GM21737 (cell line): Measurements from ENCODE around the gene MAD1L1.
"Not testable (repeated sequence)": the region's sequence is repeated elsewhere in the genome, so short reads cannot be mapped to it uniquely, and the experiment has no call there.

Source experiments
- ATAC-seq: cut with Tn5 transposase; IDR thresholded peaks from one replicate; pipeline ENCODE4 v1.9.1; 2021; ENCODE audit warnings: mild to moderate bottlenecking, moderate library complexity; ENCODE audit not compliant: unreplicated experiment

Gene MAD1L1

DNA sequence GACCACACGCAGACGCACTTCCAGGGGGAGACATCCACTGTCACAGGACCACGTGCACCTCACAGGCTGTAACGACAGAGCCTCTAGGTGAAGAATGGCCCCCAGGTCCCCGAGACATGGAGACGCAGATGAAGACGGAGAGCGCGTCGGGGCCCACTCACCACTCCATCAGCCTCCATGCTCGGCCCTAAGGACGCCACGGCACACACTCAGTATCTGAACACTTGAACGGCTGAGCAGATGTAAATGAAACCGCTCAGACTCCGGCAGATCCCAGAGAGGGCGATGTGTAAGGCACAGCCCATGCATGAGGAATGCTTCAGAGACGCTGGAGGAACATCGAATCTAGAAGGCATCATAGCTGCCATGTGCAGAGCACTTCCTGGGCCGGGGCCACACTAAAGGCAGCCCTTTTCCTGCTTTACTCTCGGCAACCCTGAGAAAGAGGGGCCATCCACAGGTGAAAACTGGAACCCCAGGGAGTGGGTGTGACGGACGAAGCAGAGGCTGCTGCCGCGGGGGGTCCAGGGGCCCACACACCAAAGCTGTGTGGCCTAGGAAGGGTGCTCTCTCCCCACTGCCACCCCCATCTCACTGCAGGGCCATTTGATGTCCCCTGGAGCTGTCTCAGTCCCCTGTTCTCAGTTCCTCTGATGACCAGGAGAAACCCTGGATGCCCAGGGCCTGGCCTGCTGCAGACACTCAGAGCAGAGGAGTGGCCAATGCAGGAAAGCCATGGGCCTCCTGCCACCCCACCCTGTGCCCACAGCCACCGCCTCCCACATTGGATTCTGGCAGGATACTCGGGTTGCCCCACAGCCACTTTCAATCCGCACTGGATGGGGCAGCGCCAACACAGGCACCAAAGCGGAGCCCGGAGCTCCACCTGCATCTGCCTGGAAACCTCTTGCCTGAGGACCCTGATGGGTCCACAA is 253.8 kb downstream of the MAD1L1 start:
- no peak for ATAC-seq

DNA sequence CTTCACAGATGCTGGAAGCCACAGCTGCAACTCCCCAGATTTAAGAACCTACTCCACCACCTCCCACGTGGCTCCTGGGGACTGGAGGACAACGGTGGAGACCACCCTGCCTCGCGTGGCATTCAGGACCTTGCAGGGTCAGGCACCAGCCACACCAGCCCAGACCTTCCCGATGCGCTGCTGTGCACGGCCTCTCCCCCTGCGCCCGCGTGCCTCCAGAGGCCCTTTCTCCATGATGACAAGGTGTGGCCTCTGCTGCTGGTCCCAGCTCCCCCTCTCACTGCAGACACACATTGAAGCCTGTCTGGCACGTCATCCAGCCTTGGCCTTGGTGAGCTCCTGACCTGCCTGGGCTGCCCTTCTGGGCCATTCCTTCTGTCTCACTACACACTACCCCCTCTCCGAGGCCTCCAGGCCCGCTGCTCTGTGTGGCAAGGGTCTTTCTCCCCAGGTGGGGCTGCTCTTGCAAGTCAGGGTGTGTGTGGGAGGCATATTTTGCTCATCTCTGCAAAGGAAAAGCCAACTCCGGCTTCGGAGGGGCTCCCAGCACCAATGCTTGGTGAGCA is 254.8 kb downstream of the MAD1L1 start:
- ATAC-seq, result no peak

DNA sequence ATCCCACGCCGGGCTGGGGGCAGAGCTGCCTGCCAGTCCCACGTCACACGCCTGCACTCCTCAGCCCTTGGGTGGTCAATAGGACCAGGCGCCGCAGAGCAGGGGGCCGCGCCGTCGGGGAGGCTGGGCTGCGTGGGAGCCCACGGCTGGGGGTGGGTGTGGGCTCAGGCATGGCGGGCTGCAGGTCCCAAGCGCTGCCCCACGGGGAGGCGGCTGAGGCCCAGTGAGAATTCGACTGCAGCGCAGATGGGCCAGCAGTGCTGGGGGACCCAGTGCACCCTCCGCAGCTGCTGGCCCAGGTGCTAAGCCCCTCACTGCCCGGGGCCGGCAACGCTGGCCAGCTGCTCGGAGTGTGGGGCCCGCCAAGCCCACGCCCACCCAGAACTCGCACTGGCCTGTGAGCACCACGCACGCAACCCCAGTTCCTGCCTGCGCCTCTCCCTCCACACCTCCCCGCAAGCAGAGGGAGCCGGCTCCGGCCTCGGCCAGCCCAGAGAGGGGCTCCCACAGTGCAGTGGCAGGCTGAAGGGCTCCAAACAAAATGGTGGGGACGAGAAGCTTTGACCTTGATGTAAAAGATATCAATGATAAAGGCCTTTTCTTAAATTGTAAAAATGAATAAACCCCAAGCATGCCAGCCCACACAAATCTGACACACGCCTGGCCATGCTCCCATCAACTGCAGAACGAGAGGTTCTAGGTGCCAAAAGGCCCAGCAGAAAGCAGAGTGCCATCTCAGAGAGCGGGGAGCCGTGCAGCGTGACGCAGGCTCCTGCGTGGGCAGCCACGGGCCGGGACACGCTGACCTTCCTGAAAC is 255.5 kb downstream of the MAD1L1 start:
- ATAC-seq, result no peak

DNA sequence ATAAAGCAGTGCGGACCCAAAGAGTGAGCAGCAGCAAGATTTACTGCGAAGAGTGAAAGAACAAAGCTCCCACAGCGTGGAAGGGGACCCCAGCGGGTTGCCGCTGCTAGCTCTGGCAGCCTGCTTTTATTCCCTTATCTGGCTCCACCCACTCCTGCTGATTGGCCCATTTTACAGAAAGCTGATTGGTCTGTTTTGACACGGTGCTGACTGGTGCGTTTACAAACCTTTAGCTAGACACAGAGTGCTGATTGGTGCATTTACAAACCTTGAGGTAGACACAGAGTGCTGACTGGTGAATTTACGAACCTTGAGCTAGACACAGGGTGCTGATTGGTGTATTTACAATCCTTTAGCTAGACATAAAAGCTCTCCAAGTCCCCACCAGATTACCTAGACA is 256.2 kb downstream of the MAD1L1 start:
- not testable (repeated sequence) for ATAC-seq

DNA sequence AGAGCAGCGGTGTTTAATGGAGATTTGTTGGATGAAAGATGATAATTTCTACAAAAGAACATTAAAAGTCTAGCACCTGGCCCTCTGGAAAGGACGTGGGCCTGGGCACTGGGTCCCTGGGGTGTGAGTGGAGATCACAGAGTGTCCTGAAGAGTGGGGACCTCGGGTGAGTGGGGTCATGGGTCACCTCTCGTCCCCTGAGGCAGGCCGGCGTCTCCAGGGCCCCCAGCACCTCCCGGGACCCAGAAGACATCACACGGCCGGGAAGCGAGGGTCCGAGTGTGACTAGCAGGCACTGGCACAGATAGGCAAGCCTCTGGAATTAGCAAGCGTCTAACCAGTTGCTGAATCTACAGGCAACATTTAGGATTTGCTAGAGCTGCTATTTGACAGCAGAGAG is 257.2 kb downstream of the MAD1L1 start:
- no peak for ATAC-seq

DNA sequence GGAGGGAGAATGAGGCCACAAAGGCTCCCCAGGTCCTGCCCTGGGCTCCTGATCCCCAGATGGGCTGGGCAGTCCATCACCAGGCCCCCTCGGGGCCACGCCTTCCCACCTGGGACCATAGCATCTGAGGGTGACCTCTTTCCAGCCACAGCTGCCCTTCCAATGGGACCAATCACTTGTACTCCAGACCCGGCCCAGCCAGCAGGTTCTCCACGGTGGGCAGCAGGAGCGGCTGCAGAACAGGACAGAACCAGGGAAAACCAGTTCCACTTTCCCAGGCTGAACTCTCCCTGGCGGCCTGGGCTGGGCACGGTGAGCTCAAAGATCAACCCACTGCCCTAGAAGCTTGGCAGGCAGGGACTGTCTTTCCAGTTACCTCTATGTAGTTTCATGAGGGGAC is 257.6 kb downstream of the MAD1L1 start:
- ATAC-seq, result no peak

DNA sequence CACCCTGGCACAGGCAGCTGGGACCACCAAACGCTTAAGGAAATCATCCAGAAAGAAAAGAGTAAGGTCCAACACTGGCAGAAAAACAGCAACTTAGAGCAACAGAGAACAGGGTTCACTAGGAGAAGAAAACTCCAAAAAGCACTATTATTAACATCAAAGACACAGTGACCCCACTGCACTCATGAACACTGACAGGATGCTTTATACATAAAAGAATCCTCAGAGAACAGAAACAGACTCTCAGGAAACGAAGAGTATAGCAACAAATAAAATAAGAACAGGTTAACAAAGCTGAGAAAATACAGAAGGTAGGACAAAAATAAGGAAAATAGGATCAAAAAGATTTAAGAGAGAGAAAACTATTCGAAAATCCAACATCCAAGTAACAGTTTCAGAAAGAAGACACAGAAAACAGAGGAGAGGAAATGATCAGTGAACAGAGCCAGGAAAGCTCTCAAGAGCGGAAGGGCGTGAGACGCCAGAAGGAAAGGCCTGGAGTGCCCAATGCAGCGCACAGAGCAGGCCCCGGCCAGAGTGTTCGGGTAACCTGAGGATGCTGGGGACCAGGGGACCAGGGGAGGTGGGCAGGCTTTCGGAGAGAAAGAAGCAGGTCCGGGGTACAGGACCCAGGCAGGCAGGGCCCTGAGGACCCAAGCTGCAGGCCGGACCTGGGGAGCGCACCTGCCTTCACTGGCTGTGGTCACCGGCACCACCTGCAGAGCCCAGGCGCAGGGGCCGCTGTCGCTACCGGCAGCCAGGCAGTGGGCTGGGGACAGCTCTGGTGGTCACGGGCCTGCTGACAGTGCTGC is 258.2 kb downstream of the MAD1L1 start:
- no peak for ATAC-seq

DNA sequence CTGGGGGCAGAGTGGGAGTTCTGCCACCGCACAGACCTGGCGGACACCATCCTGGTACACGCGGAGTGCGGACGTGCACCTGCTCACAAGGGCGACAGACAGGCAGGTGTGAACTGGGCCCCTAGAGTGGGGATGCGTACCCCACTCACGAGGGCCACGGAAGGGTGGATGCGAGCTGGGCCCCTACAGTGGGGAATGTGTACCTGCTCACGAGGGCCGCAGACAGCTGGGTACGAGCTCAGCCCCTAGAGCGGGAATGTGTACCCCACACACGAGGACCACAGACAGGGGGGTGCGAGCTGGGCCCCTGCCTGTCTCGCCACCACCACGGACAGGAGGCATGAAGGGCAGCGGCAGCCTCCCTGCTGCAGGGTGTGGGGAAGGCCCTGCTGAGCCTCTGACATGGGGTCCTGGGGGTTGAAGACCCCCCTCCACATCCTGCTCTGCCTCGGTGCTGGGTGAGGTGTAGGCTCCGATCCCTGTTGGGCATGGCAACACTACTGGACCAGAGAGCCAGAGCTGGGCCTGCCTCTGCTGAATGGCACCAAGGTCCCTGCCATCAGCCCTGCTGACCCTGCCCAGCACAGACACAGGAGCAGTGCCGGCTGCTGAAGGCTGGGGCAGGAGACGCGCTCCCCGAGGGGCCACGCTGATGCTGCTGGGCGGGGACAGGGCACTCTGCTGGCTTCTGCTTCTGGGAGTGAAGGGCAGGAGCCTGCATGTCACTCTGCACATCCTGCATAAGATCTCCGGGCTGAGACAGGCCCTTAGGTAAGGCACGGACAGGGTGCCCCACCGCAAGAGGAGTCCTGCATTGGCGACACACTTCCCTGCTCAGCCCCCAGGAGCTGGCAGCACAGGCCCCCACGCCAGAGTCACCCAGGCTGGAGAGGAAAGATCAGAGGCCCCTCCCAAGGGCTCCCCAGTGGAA is 259.2 kb downstream of the MAD1L1 start:
- no peak for ATAC-seq

DNA sequence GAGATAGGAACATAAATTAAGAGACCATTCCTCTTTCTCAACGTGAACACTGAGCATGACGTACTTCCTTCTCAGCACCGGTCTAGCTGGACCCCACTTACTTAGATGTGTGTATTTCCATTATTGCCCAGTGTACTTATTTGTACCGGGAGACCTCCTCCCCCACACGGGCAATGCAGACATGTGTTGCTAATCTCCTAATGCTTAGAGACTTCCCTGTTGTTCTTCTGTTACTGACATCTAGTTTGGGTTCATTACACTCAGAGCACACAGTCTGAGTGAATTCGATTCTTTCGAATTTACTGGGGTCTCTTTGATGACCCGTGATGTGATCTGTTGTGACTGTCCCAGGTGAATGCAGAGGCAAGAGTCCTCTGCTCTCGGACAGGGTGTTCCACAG is 260.0 kb downstream of the MAD1L1 start:
- no peak for ATAC-seq

DNA sequence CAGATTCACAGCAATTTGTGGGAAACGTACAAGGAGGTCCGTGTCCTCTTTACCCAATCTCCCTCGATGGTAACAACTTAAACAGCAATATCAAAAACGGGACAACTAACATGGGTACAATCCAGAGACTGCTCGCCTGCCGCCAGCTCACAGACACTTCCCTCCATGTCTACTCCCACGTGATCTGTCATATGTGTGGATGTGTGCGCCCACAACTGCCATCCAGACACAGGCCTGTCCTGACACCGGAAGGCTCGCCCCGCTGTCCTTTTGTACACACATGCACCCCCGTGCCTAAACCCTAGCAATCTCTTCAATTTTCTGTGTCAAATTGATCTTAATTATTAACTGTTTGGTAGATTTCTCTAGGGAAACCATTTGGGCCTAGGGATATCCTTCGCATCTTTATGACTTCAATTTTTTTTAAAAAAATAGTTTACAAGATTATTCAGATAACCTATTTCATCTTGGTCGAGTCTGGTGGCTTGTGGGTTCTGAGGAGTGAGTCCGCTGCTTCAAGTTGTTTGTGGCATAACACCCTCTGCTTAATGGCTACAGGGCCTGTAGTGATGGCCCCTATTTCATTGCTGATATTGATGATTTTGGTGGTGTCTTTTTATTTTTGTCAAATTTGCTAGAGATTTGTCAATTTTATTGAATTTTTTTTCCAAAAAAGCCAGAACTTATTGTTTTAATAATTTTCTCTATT is 260.6 kb downstream of the MAD1L1 start:
- ATAC-seq, result no peak

DNA sequence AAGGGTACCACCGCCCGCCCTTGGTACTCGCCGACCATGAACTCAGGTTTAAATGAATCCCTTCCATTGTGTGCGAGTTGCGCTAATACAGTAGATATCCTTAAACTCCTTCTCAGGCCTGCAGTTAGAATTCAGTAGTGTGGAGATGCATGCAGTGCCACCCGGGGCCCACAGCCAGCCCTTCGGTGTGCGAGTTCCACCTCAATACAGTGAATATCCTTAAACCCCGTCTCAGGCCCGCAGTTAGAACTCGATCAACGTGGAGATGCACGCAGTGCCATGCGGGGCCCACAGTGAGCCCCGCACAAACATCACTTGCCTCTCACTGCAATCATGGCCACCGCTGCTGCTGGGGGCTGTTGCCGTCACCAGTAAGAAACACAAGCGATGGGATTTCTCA is 261.9 kb downstream of the MAD1L1 start:
- no peak for ATAC-seq

DNA sequence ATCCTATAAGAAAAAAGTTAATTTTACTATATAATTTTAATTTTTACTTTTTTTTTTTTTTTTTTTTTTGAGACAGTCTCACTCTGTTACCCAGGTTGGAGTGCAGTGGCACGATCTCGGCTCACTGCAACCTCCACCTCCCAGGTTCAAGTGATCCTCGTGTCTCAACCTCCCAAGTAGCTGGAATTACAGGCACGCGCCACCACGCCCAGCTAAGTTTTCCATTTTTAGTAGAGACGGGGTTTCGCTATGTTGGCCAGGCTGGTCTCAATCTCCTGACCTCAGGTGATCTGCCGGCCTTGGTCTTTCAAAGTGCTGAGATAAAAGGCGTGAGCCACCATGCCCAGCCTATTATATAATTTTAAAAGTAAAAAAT is 262.5 kb downstream of the MAD1L1 start:
- ATAC-seq, result not testable (repeated sequence)

DNA sequence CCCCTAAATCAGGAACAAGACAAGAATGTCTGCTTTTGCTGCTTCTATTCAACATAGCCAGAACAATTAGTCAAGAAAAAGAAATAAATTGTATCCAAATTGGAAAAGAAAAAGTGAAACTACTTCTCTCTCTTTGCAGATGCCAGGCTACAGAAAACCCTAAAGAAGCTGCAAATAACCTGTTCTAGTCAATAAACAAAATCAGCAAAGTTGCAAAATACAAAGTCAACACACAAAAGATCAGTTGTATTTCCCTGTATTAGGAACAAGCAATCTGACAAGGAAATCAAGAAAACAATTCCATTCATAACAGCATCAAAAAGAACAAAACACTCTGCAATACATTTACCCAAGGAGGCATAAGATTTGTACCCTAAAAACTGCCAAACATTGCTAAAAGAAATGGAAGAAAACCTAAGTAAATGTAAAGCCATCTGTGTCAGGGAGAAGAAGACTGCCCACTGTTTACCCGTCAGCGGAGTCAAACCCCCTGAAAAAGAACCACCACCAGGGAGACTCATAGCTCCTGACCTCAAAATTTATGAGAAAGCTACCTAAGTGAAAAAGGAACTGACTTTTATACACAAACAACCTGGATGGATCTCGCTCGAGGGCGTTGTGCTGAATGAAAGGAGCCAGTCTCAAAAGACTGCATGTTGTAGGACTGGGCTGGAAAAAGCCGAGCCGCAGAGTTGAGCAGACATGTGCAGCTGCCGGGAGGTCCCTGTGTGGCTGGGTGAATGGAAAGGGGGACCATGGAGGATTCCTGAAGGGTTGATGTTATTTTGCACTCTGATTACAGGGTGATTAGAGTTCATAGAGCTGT is 263.1 kb downstream of the MAD1L1 start:
- ATAC-seq, result no peak

DNA sequence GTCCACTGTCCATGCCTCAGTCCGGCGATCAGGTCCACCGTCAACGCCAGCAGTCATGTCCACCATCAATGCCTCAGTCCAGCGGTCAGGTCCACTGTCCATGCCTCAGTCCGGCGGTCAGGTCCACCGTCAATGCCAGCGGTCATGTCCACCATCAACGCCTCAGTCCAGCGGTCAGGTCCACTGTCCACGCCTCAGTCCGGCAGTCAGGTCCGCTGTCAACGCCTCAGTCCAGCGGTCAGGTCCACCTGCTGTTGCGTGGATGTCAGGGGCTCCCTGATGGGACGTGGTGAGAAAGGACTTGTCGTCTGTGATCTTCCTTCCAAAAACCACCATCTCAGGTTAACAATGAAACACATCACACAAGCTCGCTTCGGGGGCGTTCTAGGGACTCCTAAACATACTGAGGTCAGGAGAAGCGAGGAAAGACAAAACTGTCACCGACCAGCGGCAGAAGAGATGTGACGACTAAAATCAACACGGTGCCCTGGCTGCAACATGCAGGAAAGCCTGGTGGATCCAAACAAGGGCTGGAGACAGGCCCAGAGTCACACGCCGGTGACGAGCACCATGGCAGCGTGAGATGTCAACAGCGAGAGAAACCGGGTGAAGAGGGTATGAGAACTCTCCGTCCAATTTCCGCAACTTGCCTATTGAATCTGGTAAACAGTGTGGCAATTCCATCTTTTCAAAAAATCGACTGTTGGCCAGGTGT is 264.2 kb downstream of the MAD1L1 start:
- no peak for ATAC-seq

DNA sequence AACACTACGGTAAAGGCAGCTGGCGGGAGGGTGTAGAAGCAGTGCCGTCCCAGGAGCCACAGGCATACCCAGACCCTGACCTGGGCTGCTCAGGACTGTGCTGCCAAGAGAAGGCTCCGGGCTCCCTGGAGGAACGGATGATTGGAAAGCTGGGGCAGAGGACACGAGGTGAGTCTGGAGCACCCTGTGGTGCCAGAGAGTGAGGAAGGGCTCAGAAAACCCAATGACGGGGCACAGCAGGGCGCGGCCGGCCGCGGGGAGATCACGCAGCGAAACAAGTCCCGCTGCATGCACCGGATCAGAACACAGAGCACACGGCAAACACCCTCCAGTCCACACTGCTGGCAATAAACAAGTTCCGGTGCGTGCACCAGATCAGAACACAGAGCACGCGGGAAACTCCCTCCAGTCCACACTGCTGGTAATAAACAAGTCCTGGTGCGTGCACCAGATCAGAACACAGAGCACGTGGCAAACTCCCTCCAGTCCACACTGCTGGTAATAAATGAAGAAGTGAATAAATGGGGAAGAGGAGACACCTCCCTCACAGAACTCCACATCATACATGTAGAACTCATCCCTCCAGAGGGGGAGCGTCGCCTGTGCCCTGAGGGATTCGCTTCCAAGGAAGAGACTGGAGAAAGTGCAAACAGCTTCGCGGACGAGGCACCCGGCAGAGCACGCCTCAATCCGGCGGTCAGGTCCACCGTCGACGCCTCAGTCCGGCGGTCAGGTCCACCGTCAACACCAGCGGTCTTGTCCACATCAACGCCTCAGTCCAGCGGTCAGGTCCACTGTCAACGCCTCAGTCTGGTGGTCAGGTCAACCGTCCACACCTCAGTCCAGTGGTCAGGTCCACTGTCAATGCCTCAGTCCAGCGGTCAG is 265.0 kb downstream of the MAD1L1 start:
- no peak for ATAC-seq

DNA sequence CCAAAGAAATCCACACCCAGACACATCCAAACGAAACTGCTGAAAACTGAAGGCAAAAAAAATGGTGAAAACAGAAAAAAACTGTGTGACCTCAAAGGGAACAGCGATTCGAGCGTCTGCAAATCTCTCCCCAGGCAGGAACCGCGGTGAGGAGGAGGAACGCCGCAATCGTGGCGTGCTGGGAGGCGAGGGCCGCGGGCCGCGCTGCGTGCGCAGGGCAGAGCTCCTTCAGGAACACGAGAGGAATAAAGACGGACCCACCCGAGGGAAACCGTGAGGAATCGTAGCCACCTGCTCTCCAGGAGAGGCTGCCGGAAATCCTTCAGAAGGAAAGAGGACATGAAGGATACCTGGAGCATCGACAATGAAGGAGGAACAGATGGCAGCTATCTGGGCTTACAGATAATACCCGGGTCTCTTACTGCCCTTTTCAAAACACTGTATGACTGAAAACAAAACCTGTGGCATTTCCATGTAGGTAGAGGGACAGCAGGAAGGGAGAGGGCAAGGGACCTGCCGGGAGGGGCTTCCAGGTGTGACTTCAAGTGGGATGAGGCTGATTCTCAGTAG is 266.0 kb downstream of the MAD1L1 start:
- ATAC-seq, result no peak
